Panc1 (cell line): ENCODE data around the gene KLF5. TPM values are rescaled to one million over a fixed set of nuclear protein-coding genes. Genes with fewer than 3 reads are reported as not detected.
"Not testable (repeated sequence)": the region's sequence is repeated elsewhere in the genome, so short reads cannot be mapped to it uniquely, and the experiment has no call there.

ENCODE experiments used
- ATAC-seq: fragments of 200-7000 bp; cut with Tn5 transposase; 2 replicates; pipeline ENCODE4 v1.9.1; 2020; ENCODE audit warnings: mild to moderate bottlenecking, moderate library complexity
- BruUV-seq: library from RNA; stranded (reverse); fragments of 400-500 nt; replicated peaks from 2 replicates; lab custom pipeline; 2021; lab: Mats Ljungman, UMichigan
- CTCF ChIA-PET: fragments of 300-600 bp; sonication (Branson Sonifier 250); formaldehyde crosslinking; loops from one replicate; lab custom pipeline; 2022; ENCODE audit warnings: antibody characterized with exemption; lab: Charles Lee
- POLR2A ChIA-PET: fragments of 300-600 bp; sonication (Branson Sonifier 250); formaldehyde crosslinking; loops from one replicate; lab custom pipeline; 2022; ENCODE audit warnings: antibody characterized with exemption; lab: Charles Lee
- DNase-seq: peaks from one replicate; pipeline ENCODE4 v3.0.0-alpha.2; 2010; ENCODE audit warnings: low read depth, low spot score
- H3K27ac ChIP-seq: 2 replicates; pipeline ENCODE4 v1.5.1; 2011; ENCODE audit warnings: mild to moderate bottlenecking, low read length, inconsistent platforms
- H3K27me3 ChIP-seq: fragments of 200-500 bp; sonication (Bioruptor generic); 2 replicates; pipeline ENCODE4 v1.6.0; 2014; ENCODE audit warnings: low read length, inconsistent platforms; ENCODE audit not compliant: control insufficient read depth, insufficient read depth
- H3K36me3 ChIP-seq: fragments of 200-500 bp; sonication (Bioruptor generic); 2 replicates; pipeline ENCODE4 v1.5.1; 2014; ENCODE audit warnings: inconsistent platforms, mild to moderate bottlenecking, low read length, moderate library complexity; ENCODE audit not compliant: control insufficient read depth, insufficient read depth
- H3K4me1 ChIP-seq: 2 replicates; pipeline ENCODE4 v1.5.1; 2011; ENCODE audit warnings: inconsistent platforms, mild to moderate bottlenecking, low read length, moderate library complexity; ENCODE audit not compliant: control insufficient read depth, insufficient read depth
- H3K4me3 ChIP-seq, 2 experiments: 2 replicates each; pipeline ENCODE4 v1.5.1; 2011 to 2012; ENCODE audit warnings: low read depth in 2 of 2, low read length in 2 of 2, mild to moderate bottlenecking in 2 of 2, inconsistent platforms in 1 of 2, moderate library complexity in 1 of 2
- H3K9me3 ChIP-seq: fragments of 200-500 bp; sonication (Bioruptor generic); 2 replicates; pipeline ENCODE4 v1.5.1; 2014; ENCODE audit warnings: low read depth, mild to moderate bottlenecking, inconsistent platforms, low read length, moderate library complexity; ENCODE audit not compliant: control insufficient read depth, insufficient read depth
- CTCF ChIP-seq: fragments of 450-650 bp; IDR thresholded peaks from 2 replicates; pipeline ENCODE4 v1.5.1; 2017; ENCODE audit warnings: mild to moderate bottlenecking
- POLR2AphosphoS5 ChIP-seq: IDR thresholded peaks from 2 replicates; pipeline ENCODE4 v1.6.1; 2012; ENCODE audit warnings: mild to moderate bottlenecking, low read depth, low read length, moderate library complexity
- REST ChIP-seq, 2 experiments: IDR thresholded peaks; 2 replicates each; pipeline ENCODE4 v1.6.1; 2011 to 2012; ENCODE audit warnings: low read depth in 2 of 2, control low read depth in 1 of 2, low read length in 1 of 2, mild to moderate bottlenecking in 1 of 2, moderate library complexity in 1 of 2; ENCODE audit not compliant: insufficient read depth in 1 of 2
- SIN3A ChIP-seq: IDR thresholded peaks from 2 replicates; pipeline ENCODE4 v1.6.1; 2012; ENCODE audit warnings: low read depth, mild to moderate bottlenecking, low read length, moderate library complexity, borderline replicate concordance; ENCODE audit not compliant: insufficient read depth
- TCF7L2 ChIP-seq: IDR thresholded peaks from 2 replicates; pipeline ENCODE4 v1.6.1; 2011; ENCODE audit warnings: mild to moderate bottlenecking, low read depth, low read length, inconsistent platforms
- in situ Hi-C: cut with HindIII; loops from 2 replicates; pipeline ENCODE4 v1.10.0; 2016; ENCODE audit warnings: low sequenced_read_pairs, low pct_unique_long_range_greater_than_20kb
- intact Hi-C: fragments of 100-400 bp; cut with micrococcal nuclease; formaldehyde crosslinking; loops from one replicate; pipeline ENCODE4 v1.10.0; 2022; ENCODE audit not compliant: unreplicated experiment
- total RNA-seq: library from RNA; stranded (reverse); gene quantifications from one replicate; pipeline ENCODE4 v1.2.1, GENCODE V29; 2021; ENCODE audit not compliant: unreplicated experiment

The KLF5 gene
- total RNA-seq, 1 experiment from 2014 or later = 1.5 TPM

DNA sequence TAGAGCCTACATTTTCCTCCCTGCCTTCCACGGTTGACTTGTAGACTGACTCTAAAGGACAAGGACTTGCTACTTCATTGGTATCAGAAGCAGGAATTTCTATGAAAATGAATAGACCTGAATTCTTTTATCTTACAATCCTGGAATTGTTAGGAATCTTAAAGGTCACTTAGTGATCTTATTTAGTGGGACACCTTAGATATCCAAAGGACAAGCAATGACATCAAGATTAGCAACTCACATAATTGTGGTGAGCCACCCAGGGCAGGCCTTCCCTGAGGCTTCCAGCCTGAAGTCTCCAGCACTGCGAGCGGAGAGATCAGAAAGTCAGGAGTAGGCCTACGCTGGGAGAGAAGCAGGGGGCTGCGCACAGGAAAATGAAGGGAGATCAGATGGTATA, 37.8 kb downstream of the KLF5 start:
- Histone ChIP-seq H3K4me1 (no peaks in the 10 kb centered on the region), H3K36me3 (no peaks in the 10 kb centered on the region), H3K4me3 (no peak overlapping the region), H3K27me3 (no peaks in the 10 kb centered on the region), H3K9me3 (no peaks in the 10 kb centered on the region), H3K27ac (no peak overlapping the region)
- intact Hi-C loops (no loop called here), in situ Hi-C loops (no loop called here)
- no peak for ATAC-seq
- DNase-seq = no peak
- ChIA-PET CTCF (no interaction called here), POLR2A (no interaction called here)
- TF ChIP-seq POLR2AphosphoS5 = no peak
- no peak for TF ChIP-seq TCF7L2
- TF ChIP-seq CTCF = no peak
- no peak for TF ChIP-seq SIN3A
- TF ChIP-seq REST (IDR thresholded peaks at IDR 0.05; ENCODE audit: insufficient read depth in 1 of 2, low read depth in 2 of 2, low read length in 1 of 2) = no peak
- no TSS peak for BruUV-seq

DNA sequence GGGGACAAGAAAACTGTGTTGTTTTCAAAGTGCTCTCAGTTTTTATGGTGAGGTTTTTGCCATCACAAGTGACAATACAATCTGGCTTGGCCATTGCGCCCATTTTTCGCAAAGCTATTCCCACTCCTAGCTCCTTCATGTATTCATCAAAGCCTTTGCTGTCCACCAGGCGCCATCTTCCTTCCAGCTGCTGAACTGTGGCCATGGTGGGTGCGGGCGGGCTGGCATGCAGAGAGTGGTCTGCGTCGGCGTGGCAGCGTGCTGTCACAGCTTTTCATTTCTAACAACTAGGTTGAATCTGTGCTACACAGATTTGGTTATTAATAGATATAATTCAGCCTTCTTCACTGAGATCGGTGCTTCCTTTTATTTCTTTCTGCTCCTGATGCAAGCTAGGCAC, 42.0 kb downstream of the KLF5 start:
- H3K4me1 ChIP-seq, H3K27me3 ChIP-seq, ATAC-seq, H3K27ac ChIP-seq, POLR2A ChIA-PET, DNase-seq, H3K36me3 ChIP-seq, H3K9me3 ChIP-seq, H3K4me3 ChIP-seq, BruUV-seq, in situ Hi-C loops, intact Hi-C loops, CTCF ChIA-PET: not testable (repeated sequence)

DNA sequence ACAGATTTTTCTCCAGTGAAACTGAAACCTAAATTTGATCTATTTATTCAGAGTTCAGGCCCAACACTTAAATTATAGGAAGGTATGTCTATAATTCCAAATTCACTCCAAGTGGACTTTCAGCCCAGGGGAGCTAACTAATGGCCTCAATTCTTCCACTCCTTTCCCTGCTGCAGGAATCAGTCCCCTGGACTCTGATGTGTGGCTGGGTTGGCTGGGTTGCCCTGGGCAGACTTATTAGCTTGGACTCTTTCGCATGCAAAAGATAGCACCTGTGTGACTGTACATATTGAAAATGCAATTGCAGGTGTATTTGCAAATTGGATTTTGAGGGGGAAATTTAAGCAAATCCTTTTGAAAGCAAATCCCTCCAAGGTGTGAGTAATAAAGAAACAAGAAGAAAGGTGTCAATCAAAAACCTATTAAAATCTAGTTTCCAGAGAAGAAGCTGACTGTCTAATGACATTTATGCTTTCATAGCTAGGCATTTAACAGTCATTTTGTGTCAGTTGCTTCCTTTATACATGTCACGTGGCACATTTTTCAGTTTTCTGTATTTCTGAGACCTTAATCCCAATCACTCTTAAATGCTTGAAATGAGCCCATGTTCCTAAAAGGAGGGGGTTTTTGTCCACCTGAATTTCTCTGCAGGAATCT, 42.7 kb downstream of the KLF5 start:
- Histone ChIP-seq H3K4me3 (no peak overlapping the region), H3K27ac (no peak overlapping the region), H3K36me3 (no peaks in the 10 kb centered on the region), H3K4me1 (no peaks in the 10 kb centered on the region), H3K27me3 (no peaks in the 10 kb centered on the region), H3K9me3 (no peaks in the 10 kb centered on the region)
- ATAC-seq = no peak
- no TSS peak for BruUV-seq
- TF ChIP-seq POLR2AphosphoS5 (no peak), SIN3A (no peak), REST (IDR thresholded peaks at IDR 0.05; ENCODE audit: insufficient read depth in 1 of 2, low read depth in 2 of 2, low read length in 1 of 2) (no peak)
- ChIA-PET CTCF (no interaction called here), POLR2A (no interaction called here)
- intact Hi-C loops = no loop called here
- in situ Hi-C loops = no loop called here
- no peak for DNase-seq
